Testis (tissue), 2 donors: ENCODE measurements around the gene PNMA8B.

ENCODE experiments used
- CTCF ChIP-seq, 3 experiments: fragments of 450-650 bp in 2 of 3; fragments of 200-600 bp in 1 of 3; sonication (generic) in 1 of 3; IDR thresholded peaks; one replicate each; pipeline ENCODE4 v1.5.1; 2016 to 2019; ENCODE audit warnings: antibody characterized with exemption in 3 of 3, mild to moderate bottlenecking in 2 of 3, moderate library complexity in 1 of 3
- POLR2A ChIP-seq: fragments of 450-650 bp; IDR thresholded peaks from one replicate; pipeline ENCODE4 v1.6.1; 2017; ENCODE audit warnings: antibody characterized with exemption, mild to moderate bottlenecking, moderate library complexity

DNA sequence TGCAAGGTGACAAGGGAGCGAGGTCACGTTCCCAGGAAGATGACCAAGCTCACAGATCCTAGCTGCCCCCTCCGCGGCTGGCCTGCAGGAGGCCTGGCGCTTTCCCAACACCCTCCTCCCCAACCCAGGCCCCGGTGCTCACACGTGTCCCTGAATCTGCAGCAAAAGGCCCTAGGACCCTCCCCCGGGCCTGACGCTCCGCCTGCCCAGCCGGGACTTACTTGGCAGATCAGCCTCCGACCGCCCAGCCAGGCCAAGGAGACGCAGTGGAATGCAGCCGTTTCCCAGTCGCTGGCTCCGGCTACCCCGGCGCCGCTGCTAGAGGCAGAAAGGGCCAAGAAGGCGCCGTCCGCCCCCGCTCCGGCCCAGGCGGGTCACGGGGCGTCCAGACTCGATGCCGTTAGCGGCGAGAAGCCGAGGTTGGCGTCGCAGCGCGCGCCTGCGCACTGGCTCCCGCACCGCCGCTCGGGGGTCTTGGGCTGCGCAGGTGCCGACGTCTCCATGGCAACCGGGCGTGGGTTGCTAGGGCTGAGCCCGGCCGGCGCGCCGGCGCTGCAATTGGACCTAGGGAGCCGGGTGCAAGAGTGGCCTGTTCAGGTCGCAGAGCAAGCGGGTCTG is 24.4 kb downstream of the PNMA8B start, which contains the start of gene PNMA8A:
- no peak for TF ChIP-seq POLR2A
- no peak for TF ChIP-seq CTCF (IDR thresholded peaks at IDR 0.05)
